NCI-H1092 treated with DMSO at 0.1 percent for 48 hours (cell line): ENCODE results near the gene FAM13A.
A peak's percentile ranks its signal among the peaks of the same experiment; 100 is the strongest.
"Not testable (repeated sequence)": the region's sequence is repeated elsewhere in the genome, so short reads cannot be mapped to it uniquely, and the experiment has no call there.

ENCODE experiments used
- DNase-seq: peaks from one replicate; lab custom pipeline; 2025; lab: John Stamatoyannopoulos, UW

The FAM13A gene

DNA sequence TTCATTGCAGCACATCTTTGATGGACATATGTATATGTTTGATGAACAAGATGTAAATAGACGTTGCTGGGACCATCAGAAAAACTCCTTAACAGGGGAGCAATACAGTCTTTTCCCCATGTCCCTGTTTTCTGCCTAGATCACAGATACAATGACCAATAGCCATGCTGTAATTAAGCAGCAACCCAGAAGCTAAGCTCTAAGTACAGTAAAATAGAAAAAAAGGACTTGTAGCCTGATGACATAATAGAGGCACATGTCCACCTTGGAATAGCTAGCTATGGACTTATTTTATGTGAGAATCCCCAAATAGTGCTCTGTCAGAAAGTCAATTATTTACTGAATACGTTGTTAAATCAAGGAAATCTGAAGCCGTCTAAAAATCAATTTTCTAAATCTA, 14.9 kb downstream of the FAM13A start:
- DNase-seq = no peak

DNA sequence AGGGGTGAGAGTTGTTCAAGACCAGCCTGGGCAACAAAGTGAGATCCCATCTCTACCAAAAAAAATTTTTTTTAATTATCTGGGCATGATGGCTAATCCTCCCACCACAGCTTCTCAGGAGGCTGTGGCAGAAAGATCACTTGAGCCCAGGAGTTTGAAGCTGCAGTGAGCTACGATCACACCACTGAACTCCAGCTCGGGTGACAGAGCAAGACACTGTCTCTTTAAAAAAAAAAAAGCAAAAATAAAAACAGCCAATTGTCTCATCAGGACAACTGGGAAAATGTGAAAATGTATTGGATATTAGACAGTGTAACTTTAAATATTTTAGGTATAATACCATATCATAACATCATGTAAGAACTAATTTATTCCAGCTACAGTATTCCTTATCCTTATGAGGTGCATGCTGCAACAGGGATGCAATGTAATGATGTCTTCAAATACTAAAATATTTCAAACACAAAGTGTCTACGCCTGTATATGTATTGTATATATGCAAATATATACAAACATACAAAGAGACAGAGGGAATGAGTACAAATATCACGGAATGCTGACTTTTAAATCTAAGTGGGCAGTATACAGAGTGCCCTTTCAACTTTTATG, 17.2 kb downstream of the FAM13A start:
- DNase-seq = no peak

DNA sequence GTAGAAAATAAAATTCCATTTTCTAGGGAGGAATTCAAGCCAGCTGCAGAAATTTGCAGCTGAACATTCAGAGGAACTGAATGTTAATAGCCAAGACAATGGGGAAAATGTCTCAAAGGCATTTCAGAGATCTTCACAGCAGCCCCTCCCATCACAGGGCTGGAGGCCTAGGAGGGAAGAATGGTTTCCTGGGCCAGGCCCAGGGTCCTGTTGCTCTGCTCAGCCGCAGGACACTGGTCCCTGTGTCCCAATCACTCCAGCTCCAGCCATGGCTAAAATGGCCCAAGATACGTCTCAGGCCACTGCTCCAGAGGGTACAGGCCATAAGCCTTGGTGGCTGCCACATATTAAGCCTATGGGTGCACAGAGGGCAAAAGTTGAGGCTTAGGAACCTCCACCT, 20.4 kb downstream of the FAM13A start:
- no peak for DNase-seq

DNA sequence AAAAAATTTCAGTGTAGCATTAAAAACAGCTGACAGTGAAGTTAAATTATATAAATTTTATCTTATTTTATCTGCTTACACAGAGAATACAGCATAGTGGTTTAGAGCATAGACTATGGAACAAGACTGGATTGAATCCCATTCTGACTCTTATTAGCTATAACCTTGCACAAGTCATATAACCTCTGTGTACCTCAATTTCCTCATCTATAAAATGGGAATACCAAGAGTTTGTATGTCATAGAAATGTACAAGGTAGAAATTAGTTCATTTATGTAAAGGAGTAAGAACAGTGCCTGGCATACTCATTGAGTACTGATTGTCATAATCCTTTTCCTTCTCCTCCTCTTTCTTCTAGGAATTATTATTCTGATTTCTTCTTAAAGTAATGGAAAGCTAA, 25.7 kb downstream of the FAM13A start:
- DNase-seq = no peak

DNA sequence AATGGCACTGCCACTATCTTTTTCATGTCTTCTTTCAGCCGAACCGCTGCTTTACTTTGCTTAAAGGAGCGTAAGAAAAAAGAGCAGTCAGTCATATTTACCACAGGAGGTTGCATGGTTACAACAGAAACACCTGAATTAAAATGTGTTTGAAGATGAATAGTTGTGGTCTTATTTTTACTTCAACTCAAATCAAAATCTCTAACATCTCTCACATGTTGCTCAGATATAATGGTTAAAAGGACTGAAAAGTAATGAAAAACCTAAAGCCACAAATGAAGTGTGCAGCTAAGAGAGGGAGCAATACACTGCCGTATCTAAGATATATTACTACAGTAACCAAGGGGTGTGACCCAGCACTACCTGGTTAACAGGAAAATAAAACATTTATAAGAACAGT, 27.4 kb downstream of the FAM13A start:
- no peak for DNase-seq

DNA sequence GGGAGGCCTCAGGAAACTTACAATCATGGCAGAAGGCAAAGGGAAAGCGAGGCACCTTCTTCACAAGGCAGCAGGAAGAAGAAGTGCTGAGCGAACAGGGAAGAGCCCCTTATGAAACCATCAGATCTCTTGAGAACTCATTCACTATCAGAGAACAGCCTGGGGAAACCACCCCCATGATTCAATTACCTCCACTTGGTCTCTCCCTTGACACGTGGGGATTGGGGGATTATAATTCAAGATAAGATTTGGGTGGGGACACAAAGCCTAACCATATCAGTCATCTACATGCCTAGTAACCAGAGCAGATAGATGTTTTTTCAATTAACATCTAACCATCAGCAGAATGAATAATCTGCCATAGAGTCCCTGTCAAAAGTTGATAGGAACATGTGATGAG, 30.4 kb downstream of the FAM13A start:
- DNase-seq = no peak

DNA sequence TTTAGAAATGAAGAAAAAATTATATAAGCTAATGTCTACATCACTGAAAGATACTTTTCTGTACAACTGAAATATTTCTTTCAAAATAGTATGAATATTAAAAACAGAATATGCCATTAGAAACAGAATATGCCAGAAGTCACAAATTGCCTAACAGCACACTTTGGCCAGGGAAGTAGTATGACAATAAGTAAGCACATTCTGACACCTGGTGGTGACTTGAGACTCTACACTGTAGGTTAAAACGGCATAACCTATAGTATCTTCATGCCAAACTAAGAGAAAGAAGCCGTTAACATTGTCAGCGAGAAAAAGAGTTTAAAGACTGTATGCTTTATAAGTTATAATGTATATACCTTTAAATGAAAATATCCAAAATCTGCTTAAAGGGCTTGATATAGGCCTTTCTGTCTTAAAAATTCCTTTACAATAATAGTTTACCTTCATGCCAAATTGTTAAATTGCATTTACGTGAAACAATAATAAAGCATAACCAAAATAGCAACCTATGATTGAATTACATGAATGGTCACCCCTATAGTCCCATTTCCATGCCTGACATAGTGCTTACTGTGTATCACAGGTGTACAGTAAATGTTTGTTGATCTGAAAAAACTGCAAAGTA, 32.8 kb downstream of the FAM13A start:
- DNase-seq = peak; percentile 89

DNA sequence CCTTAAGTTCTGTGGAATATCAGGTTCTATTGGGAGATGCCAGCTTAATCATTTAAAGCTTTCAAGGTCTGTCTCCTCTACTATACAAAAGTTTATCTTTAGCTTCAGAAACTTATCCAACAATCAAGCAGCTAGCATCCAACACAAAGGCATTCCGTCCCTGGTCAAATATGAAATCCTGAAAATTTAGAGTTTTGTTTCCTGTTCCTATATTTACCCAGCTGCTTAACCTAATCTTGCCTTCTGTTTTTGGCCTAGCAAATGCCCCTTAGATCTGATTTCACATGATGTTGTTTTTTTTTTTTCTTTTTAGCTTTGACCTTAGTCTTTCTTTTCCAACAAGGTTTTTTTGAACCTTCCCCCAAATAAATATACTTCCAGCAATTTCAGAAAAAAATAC, 33.8 kb downstream of the FAM13A start:
- peak; percentile 47 for DNase-seq

DNA sequence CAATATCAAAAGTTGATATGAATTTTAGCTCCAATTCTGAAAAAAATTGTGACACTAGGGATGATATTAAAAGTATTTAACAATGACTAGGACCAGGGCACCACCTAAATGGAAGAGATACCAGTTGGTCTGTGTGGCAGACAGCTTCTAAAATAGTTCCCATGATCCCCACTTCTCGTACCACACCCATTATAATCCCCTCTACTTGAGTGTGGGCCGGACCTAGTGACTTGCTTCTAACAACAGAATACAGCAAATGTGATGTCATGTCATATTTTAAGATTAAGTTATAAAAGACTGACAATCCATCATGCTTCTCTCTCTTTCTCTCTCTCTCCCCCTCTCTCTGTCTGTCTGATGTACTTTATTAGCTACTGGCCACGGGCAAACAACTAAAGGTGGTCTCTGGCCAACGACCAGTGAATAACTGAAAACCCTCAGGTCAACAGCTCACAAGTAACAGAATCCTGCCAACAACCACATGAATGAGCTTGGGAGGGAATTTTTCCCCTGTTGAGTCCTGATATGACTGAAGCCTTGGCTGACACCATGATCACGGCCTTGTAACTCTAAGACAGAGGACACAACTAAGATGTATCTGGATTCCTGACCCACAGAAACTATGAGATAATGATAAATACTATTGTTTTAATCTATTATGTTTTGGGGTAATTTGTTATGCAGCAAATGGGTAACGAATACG, 34.4 kb downstream of the FAM13A start:
- no peak for DNase-seq

DNA sequence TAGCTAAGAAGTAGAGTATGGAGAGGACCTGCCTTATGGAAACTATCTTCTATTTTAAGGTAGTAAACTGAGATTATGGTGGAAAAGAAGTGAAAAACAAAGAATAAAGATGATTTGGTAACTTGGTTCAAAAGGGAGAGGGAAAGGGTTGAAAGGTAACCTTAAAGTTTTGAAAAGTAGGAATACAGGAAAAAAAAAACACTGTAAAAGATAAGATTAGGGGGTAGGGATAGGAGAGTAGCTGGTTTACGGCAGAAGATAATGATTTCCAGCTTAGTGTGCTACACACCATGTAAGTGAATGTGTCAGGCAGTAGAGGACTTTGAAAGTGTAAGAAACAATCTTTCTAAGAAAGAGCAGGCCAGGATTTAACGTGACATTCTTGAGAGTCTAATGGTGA, 35.3 kb downstream of the FAM13A start:
- DNase-seq = no peak

DNA sequence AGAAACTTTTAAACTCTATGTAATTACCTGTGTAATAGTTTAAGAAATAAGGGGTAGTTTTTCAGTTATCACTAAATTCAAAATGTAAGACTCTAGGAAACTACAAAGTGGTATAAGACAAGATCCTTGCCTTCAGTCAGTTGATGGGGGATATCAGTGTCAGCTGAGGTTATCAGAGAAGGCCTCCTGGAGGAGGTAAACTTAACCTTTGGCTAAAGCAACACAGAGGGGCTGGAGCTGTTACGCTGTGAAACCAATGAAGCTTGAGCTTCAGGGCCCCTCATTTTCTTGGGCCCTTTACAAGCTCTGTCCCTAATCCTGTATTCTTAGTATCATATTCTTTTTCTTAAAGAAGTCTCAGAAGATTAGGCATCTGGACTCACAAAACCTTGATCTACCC, 35.9 kb downstream of the FAM13A start:
- DNase-seq = no peak

DNA sequence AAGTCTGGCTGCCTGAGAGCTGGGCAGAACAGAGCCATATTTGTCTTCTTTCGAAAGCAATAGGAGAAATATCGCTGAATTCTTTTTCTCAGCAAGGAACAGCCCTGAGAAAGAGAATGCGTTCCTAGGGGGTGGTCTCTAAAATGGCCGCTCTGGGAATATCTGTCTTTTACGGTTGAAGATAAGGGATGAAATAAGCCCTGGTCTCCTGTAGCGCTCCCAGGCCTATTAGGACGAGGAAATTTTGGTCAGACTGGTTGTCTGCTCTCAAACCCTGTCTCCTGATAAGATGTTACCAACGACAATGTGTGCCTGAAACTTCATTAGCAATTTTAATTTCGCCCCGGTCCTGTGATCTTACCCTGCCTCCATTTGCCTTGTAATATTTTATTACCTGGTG, 42.1 kb downstream of the FAM13A start:
- not testable (repeated sequence) for DNase-seq

DNA sequence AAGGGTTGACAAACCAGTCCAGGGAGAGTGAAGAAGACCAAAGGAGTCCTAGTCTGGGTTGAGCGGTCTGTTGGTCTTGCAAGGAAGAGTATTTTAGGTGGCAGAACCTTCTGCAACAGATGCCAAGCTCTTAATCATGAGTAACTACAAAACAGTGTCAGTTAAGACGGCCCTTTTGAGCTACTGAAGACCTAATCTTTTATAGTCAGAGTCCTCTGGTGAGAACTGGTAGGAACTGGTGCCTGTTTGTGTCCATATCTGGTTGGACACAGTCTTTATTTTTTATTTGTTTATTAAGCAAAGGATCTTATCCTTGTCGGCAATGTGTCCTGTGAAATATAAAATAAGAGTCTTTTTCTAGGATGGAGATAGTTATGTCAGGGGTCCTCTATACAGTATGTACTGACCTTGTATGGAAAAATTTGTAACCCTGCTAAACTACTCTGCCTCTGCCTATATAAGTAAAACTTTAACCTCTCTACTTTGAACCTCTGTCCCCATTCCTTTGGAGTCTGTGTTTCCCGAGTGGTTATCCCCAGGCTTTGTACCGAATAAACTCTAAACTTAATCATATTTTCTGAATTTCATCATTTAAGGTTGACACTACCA, 47.1 kb downstream of the FAM13A start:
- DNase-seq = no peak

DNA sequence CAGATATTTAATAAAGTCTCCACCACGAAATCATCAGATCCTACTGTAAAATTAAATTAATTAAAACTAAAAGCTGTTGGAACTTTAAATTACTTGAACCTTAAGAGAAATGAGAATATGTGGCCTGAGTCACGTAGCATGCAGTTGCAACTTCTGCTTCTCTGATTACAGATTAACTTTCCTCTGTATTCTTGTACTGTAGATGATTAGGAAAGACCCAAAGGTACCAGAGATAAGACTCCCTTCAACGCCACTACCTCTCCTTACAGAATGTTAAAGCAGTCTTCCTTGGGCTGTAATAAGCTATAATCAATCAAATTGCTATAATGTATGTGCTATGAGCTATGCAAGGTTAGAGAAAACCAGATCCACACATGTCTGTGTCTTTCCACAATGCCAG, 47.9 kb downstream of the FAM13A start:
- DNase-seq = no peak

DNA sequence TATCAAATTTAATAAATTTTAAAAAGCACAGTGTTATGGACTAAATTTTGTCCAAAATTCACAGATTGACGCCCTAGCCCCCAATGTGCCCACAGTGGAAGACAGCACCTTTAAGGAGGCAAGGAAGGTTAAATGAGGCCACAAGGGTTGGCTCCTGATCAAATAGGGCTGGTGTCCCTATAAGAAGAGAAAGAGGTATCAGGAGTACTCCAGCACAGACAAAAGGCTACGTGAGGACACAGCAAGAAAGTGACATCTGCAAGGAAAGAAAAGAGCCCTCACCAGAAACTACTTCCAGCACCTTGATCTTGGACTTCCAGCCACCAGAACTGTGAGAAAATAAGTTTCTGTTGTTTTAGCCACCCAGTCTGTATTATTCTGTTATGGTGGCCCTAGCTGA, 48.8 kb downstream of the FAM13A start:
- no peak for DNase-seq

DNA sequence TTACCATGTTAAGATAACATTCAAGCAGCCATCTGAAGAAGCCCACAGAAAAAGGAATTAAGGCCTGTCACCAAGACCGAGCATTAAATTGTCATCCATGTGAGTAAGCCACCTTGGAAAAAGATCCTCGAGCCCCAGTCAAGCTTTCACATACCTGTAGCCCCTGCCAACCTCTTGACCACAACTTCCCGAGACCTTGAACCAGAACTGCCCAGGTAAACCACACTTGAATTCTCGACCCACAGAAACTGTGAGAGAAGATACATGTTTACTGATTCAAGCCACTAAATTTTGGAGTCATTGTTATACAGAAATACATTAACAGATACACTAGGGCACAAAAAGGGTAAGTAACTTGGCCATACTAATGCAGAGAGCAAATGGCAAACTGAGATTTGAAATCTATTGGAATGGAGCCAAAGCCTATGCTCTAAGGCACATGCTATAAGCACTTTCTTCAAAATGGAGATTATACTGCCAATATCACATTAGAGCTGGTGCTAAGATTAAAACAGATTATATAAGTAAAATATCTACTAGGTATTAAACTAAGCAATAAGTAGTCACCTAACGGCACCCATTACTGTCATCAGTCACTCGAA, 49.5 kb downstream of the FAM13A start:
- no peak for DNase-seq

DNA sequence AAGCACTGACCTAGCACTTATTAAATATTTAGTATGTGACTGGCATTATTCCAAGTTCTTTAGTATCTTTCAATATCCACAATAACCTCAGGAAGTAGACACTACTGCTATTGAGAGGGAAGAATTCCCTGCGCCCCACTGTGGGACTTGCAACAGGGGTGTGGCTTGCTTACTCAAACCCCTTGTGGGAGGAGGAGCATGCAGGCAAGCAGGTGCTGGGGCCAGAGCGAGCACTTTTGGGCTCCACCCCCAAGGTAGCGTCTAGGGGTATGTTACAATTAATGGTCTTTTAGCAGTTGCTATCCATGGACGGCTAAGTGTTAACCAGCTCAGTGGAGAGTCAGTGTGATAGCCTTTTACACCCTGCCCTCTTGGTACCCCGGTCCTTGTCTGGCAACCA, 50.7 kb downstream of the FAM13A start:
- no peak for DNase-seq

DNA sequence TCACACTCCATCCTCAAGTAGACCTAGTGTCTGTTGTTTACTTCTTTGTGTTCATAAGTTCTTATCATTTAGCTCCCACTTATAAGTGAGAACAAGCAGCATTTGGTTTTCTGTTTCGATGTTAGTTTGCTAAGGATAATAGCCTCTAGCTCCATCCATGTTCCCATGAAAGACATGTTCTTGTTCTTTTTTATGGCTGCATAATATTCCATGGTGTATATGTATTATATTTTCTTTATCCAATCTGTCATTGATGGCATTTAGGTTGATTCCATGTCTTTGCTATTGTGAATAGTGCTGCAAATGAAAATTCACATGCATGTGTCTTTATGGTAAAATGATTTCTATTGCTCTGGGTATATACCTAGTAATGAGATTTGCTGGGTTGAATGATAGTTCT, 51.9 kb downstream of the FAM13A start:
- DNase-seq = not testable (repeated sequence)

DNA sequence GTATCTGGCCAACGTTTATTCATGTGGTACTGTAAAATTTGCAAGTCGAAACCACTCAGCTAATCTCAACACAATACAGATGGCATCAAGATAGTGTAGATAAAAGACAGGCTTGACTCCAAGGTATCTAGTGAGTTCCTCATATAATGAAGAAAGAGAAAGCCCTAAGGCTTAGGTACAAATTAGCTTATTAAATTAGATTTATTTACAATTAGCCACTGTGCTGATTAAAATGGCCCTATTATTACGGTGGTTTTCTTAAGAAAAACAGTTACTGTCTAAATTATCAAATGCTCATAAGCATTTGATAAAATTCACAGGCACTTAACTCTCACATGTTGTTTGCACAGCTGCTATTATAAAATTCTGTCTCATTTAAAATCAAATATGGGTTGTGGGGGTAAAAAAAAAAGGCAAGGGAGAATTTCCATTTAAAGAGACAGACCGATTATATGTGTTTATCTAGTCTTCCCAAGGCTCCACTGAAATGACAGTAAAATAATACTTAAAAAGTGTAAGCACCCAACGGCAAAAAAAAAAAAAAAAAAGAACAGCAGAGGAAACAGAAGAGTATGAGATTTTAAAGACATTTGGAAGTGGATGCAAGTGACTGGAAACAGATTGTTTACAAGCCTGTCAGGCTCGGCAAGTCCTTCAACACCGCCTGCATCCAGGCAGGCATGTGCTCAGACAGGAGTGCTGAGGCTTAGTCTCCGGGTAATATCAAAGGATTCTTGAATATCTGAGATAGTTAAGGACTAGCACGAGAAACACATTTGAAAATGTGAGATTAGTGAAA, 55.1 kb downstream of the FAM13A start:
- peak; percentile 98 for DNase-seq

DNA sequence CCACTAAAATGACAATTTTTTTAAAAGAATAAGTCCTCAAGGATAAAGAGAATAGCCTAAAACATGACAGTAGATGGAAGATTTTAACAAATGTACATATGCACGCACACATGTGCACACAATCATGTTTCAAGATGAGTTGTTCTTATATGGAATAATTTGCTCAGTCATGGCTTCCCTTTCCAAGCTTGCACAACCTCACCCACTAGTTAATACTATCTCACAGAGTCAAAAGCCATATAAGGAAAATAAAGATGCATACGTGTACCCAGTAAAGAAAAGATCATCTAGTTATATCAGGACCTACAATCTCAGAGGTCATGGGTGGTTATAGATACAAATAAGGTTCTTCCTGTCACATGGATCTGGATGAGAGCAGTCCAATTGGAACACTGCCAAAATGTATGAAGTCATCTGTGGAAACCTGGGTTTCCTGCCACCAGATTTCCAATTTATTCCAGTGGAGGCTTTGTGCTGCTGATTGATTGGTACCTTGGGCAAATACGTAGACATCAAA, 56.1 kb downstream of the FAM13A start:
- DNase-seq = peak; percentile 97

DNA sequence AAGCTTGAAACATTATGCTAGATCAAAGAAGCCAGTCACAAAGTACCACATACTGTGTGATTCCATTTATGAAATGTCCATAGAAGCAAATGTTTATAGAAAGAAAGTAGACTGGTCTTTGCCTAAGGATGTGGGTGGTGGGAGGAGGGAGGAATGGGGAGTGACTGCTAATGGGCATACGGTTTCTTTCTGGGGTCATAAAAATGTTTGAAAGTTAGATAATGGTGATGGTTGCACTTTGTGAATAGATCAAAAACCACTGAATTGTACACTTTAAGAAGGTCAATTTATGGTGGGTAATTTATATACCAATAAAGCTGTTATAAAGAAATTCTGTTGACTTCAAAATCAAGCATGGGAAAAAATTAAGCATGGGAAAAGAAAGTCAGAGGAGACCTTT, 56.6 kb downstream of the FAM13A start:
- DNase-seq = no peak
